ENCODE results near the gene CENPK. TPM values are rescaled to one million over a fixed set of nuclear protein-coding genes. Genes with fewer than 3 reads are reported as not detected.

CENPK gene
- polyA plus RNA-seq, 1 donor (not counting 4 experiments of a cell fraction or from before 2014, with no cell fraction given), result 15.4 TPM

GRCh38 chr5:65480306-65480865, 82.6 kb downstream of the CENPK start:
- Histone ChIP-seq H3K27ac (ENCODE audit: control insufficient read depth, insufficient read depth, low read length) (peak overlapping the region; percentile 69), H3K4me3 (ENCODE audit: control insufficient read depth in 2 of 3, extremely low read depth in 1 of 3, insufficient read depth in 2 of 3, low read depth in 1 of 3, low read length in 3 of 3) (peak overlapping the region; percentile 43 to 98 (median 97)), H2AFZ (ENCODE audit: control insufficient read depth, low read length) (peak overlapping the region; percentile 92), H3K27me3 (ENCODE audit: control insufficient read depth, extremely low read depth, insufficient read depth, low read length) (no peaks in the 10 kb centered on the region), H3K4me2 (ENCODE audit: control insufficient read depth, extremely low read depth, insufficient read depth, low read depth, low read length) (peak overlapping the region; percentile 87), H3K9me3 (ENCODE audit: control insufficient read depth, low read depth, low read length) (no peaks in the 10 kb centered on the region), H3K9me1 (ENCODE audit: control insufficient read depth, extremely low read depth, insufficient read depth, low read length) (no peaks in the 10 kb centered on the region), H3K4me1 (ENCODE audit: control insufficient read depth, extremely low read depth, insufficient read depth, low read length) (peaks cover 15% of the 10 kb centered on the region), H3K36me3 (ENCODE audit: control insufficient read depth in 2 of 2, extremely low read depth in 1 of 2, insufficient read depth in 2 of 2, low read length in 2 of 2) (no peaks in the 10 kb centered on the region), H3K9ac (ENCODE audit: control insufficient read depth, extremely low read depth, insufficient read depth, low read length) (peak overlapping the region; percentile 78), H4K20me1 (ENCODE audit: control insufficient read depth, extremely low read depth, insufficient read depth, low read length) (no peaks in the 10 kb centered on the region), H3K79me2 (ENCODE audit: control insufficient read depth, insufficient read depth, low read length) (peaks cover 51% of the 10 kb centered on the region)
- TF ChIP-seq CTCF (optimal IDR thresholded peaks at IDR 0.05 in 1 of 3, IDR thresholded peaks at IDR 0.05 in 1 of 3, conservative IDR thresholded peaks at IDR 0.05 in 1 of 3; ENCODE audit: extremely low read depth in 1 of 3, insufficient read depth in 2 of 3, low read length in 3 of 3), result no peak
- no peak for TF ChIP-seq EZH2 (IDR thresholded peaks at IDR 0.05; ENCODE audit: low read length)
- no peak for DNase-seq (ENCODE audit: low read depth, low spot score)
- dilution Hi-C loops (cut with MboI; ENCODE audit: extremely low pct_ligation_motif_present, low sequenced_read_pairs), result no loop called here
- FAIRE-seq, result peak; percentile 86

GRCh38 chr5:65479527-65479926, 83.4 kb downstream of the CENPK start:
- H3K4me3 ChIP-seq (ENCODE audit: control insufficient read depth in 2 of 3, extremely low read depth in 1 of 3, insufficient read depth in 2 of 3, low read depth in 1 of 3, low read length in 3 of 3), result peak overlapping the region; percentile 43 to 98 (median 97)
- H2AFZ ChIP-seq (ENCODE audit: control insufficient read depth, low read length), result peak overlapping the region; percentile 12
- dilution Hi-C loops (cut with MboI; ENCODE audit: extremely low pct_ligation_motif_present, low sequenced_read_pairs), result no loop called here

More at GRCh38 chr5:65479527-65479926, 83.4 kb downstream of the CENPK start:
- H3K9me1 ChIP-seq (ENCODE audit: control insufficient read depth, extremely low read depth, insufficient read depth, low read length), result no peaks in the 10 kb centered on the region
- TF ChIP-seq EZH2 (IDR thresholded peaks at IDR 0.05; ENCODE audit: low read length) (no peak), CTCF (optimal IDR thresholded peaks at IDR 0.05 in 1 of 3, IDR thresholded peaks at IDR 0.05 in 1 of 3, conservative IDR thresholded peaks at IDR 0.05 in 1 of 3; ENCODE audit: extremely low read depth in 1 of 3, insufficient read depth in 2 of 3, low read length in 3 of 3) (no peak)
- DNase-seq (ENCODE audit: low read depth, low spot score) (no peak), FAIRE-seq (no peak)
- peak overlapping the region; percentile 87 for H3K4me2 ChIP-seq (ENCODE audit: control insufficient read depth, extremely low read depth, insufficient read depth, low read depth, low read length)
- H3K4me1 ChIP-seq (ENCODE audit: control insufficient read depth, extremely low read depth, insufficient read depth, low read length), result peaks cover 15% of the 10 kb centered on the region
- no peaks in the 10 kb centered on the region for H3K27me3 ChIP-seq (ENCODE audit: control insufficient read depth, extremely low read depth, insufficient read depth, low read length)
- no peaks in the 10 kb centered on the region for H3K9me3 ChIP-seq (ENCODE audit: control insufficient read depth, low read depth, low read length)
- peaks cover 55% of the 10 kb centered on the region for H3K79me2 ChIP-seq (ENCODE audit: control insufficient read depth, insufficient read depth, low read length)
- H3K9ac ChIP-seq (ENCODE audit: control insufficient read depth, extremely low read depth, insufficient read depth, low read length), result peak overlapping the region; percentile 78
- peak overlapping the region; percentile 69 for H3K27ac ChIP-seq (ENCODE audit: control insufficient read depth, insufficient read depth, low read length)
- no peaks in the 10 kb centered on the region for H4K20me1 ChIP-seq (ENCODE audit: control insufficient read depth, extremely low read depth, insufficient read depth, low read length)
- no peaks in the 10 kb centered on the region for H3K36me3 ChIP-seq (ENCODE audit: control insufficient read depth in 2 of 2, extremely low read depth in 1 of 2, insufficient read depth in 2 of 2, low read length in 2 of 2)

Measured in keratinocyte (primary cell).